GM21526 (cell line): ENCODE results near the gene TMEM61.
A peak's percentile ranks its signal among the peaks of the same experiment; 100 is the strongest.

Experiments
- ATAC-seq: cut with Tn5 transposase; IDR thresholded peaks from one replicate; pipeline ENCODE4 v1.9.1; 2021; ENCODE audit warnings: moderate library complexity; ENCODE audit not compliant: unreplicated experiment, low FRiP score

TMEM61 gene

GRCh38 chr1:54984131-54984842 is 3.9 kb downstream of the TMEM61 start:
- ATAC-seq, result no peak

GRCh38 chr1:54985556-54985955 is 5.1 kb downstream of the TMEM61 start:
- no peak for ATAC-seq

GRCh38 chr1:54986025-54986424 is 5.6 kb downstream of the TMEM61 start:
- ATAC-seq, result no peak

GRCh38 chr1:54986533-54986932 is 6.1 kb downstream of the TMEM61 start:
- no peak for ATAC-seq

GRCh38 chr1:54987427-54987826 is 7.0 kb downstream of the TMEM61 start:
- ATAC-seq, result no peak

GRCh38 chr1:54987919-54988705 is 7.7 kb downstream of the TMEM61 start:
- ATAC-seq, result no peak

- no peak for ATAC-seq
These were observed 8.5 kb downstream of the TMEM61 start for GRCh38 chr1:54988975-54989374.

- ATAC-seq, result no peak
These were observed 9.0 kb downstream of the TMEM61 start for GRCh38 chr1:54989473-54989872.

GRCh38 chr1:54989968-54990810 is 9.8 kb downstream of the TMEM61 start:
- ATAC-seq, result no peak

GRCh38 chr1:54990916-54991315 is 10.5 kb downstream of the TMEM61 start:
- ATAC-seq, result no peak

- no peak for ATAC-seq
These were observed 11.5 kb downstream of the TMEM61 start for GRCh38 chr1:54991939-54992338.

GRCh38 chr1:54993140-54993539 is 12.7 kb downstream of the TMEM61 start:
- ATAC-seq, result no peak

GRCh38 chr1:54994355-54994990 is 14.0 kb downstream of the TMEM61 start:
- no peak for ATAC-seq

- ATAC-seq, result no peak
These were observed 14.8 kb downstream of the TMEM61 start for GRCh38 chr1:54995013-54995760.

GRCh38 chr1:54995835-54996234 is 15.4 kb downstream of the TMEM61 start:
- ATAC-seq, result no peak

GRCh38 chr1:54996359-54996868 is 16.0 kb downstream of the TMEM61 start:
- ATAC-seq, result peak; percentile 75

GRCh38 chr1:54996869-54997710 is 16.7 kb downstream of the TMEM61 start:
- ATAC-seq, result no peak

- ATAC-seq, result no peak
These were observed 17.2 kb downstream of the TMEM61 start for GRCh38 chr1:54997711-54997986.

- no peak for ATAC-seq
These were observed 17.7 kb downstream of the TMEM61 start for GRCh38 chr1:54998100-54998499.
